WTC11 (cell line): ENCODE data around the gene RLF. TPM values are rescaled to one million over a fixed set of nuclear protein-coding genes. Genes with fewer than 3 reads are reported as not detected.

ENCODE experiments used
- ATAC-seq: fragments of 200-7000 bp; cut with Tn5 transposase; 2 replicates; pipeline ENCODE4 v1.10.0; 2021; ENCODE audit warnings: mild to moderate bottlenecking, moderate library complexity
- CTCF ChIA-PET: fragments of 300-600 bp; sonication (Branson Sonifier 250); formaldehyde crosslinking; loops from one replicate; lab custom pipeline; 2021; ENCODE audit warnings: antibody characterized with exemption; lab: Charles Lee
- POLR2A ChIA-PET: fragments of 350-600 bp; sonication (Branson Sonifier 250); formaldehyde crosslinking; loops from one replicate; lab custom pipeline; 2021; ENCODE audit warnings: antibody characterized with exemption; lab: Charles Lee
- DNase-seq: peaks from one replicate; pipeline ENCODE4 v3.0.0; 2021; ENCODE audit warnings: low spot score
- H3K27ac Mint-ChIP-seq: 2 replicates; pipeline ENCODE4 v1.8.0; 2021; ENCODE audit warnings: mixed read lengths
- H3K27me3 Mint-ChIP-seq: 2 replicates; pipeline ENCODE4 v1.8.0; 2021; ENCODE audit warnings: low read depth, mild to moderate bottlenecking, moderate library complexity, mixed read lengths
- H3K36me3 Mint-ChIP-seq: 2 replicates; pipeline ENCODE4 v1.8.0; 2021; ENCODE audit warnings: mixed read lengths
- H3K4me1 Mint-ChIP-seq: 2 replicates; pipeline ENCODE4 v1.8.0; 2022; ENCODE audit warnings: mixed read lengths
- H3K4me3 Mint-ChIP-seq: 2 replicates; pipeline ENCODE4 v1.8.0; 2021; ENCODE audit warnings: mild to moderate bottlenecking, moderate library complexity, mixed read lengths
- H3K9me3 Mint-ChIP-seq: 2 replicates; pipeline ENCODE4 v1.8.0; 2021; ENCODE audit warnings: mixed read lengths
- ARID4B ChIP-seq: sonication (generic); formaldehyde crosslinking; IDR thresholded peaks from 2 replicates; pipeline ENCODE4 v1.8.0; 2023; ENCODE audit warnings: missing genetic modification reagents, mild to moderate bottlenecking, borderline replicate concordance
- ATF6 ChIP-seq: sonication (generic); formaldehyde crosslinking; IDR thresholded peaks from 2 replicates; pipeline ENCODE4 v1.8.1; 2023; ENCODE audit warnings: mild to moderate bottlenecking, missing genetic modification reagents
- CREM ChIP-seq: sonication (generic); formaldehyde crosslinking; IDR thresholded peaks from 2 replicates; pipeline ENCODE4 v1.8.1; 2022; ENCODE audit warnings: mild to moderate bottlenecking, missing genetic modification reagents, moderate library complexity
- ERG ChIP-seq: fragments of 250-450 bp; sonication (Bioruptor Pico); IDR thresholded peaks from 2 replicates; pipeline ENCODE4 v1.8.0; 2021; ENCODE audit warnings: mild to moderate bottlenecking
- ETV6 ChIP-seq: sonication (generic); formaldehyde crosslinking; IDR thresholded peaks from 2 replicates; pipeline ENCODE4 v1.8.1; 2022; ENCODE audit warnings: mild to moderate bottlenecking, missing genetic modification reagents
- FOXJ3 ChIP-seq: sonication (generic); formaldehyde crosslinking; IDR thresholded peaks from 2 replicates; pipeline ENCODE4 v1.9.0; 2021; ENCODE audit warnings: missing genetic modification reagents, mild to moderate bottlenecking, borderline replicate concordance
- GTF2I ChIP-seq: fragments of 250-450 bp; sonication (Bioruptor Pico); conservative IDR thresholded peaks from 2 replicates; pipeline ENCODE4 v1.4.0; 2021; ENCODE audit warnings: mild to moderate bottlenecking
- IRF2 ChIP-seq: sonication (generic); formaldehyde crosslinking; IDR thresholded peaks from 2 replicates; pipeline ENCODE4 v1.8.0; 2022; ENCODE audit warnings: low read depth, missing genetic modification reagents, borderline replicate concordance
- KAT7 ChIP-seq: sonication (generic); formaldehyde crosslinking; IDR thresholded peaks from 2 replicates; pipeline ENCODE4 v1.8.1; 2023; ENCODE audit warnings: missing genetic modification reagents, mild to moderate bottlenecking, borderline replicate concordance
- MLX ChIP-seq: sonication (generic); formaldehyde crosslinking; IDR thresholded peaks from 2 replicates; pipeline ENCODE4 v1.8.1; 2023; ENCODE audit warnings: mild to moderate bottlenecking, missing genetic modification reagents, moderate library complexity
- MXD4 ChIP-seq: fragments of 250-450 bp; sonication (Bioruptor Pico); IDR thresholded peaks from 2 replicates; pipeline ENCODE4 v1.8.0; 2021; ENCODE audit warnings: mild to moderate bottlenecking, moderate library complexity, borderline replicate concordance
- NR1H2 ChIP-seq: sonication (generic); formaldehyde crosslinking; IDR thresholded peaks from 2 replicates; pipeline ENCODE4 v1.9.0; 2021; ENCODE audit warnings: mild to moderate bottlenecking, moderate library complexity, missing genetic modification reagents
- NR2C2 ChIP-seq: sonication (generic); formaldehyde crosslinking; IDR thresholded peaks from 2 replicates; pipeline ENCODE4 v1.8.0; 2022; ENCODE audit warnings: mild to moderate bottlenecking, missing genetic modification reagents
- PRDM15 ChIP-seq: sonication (generic); formaldehyde crosslinking; IDR thresholded peaks from 2 replicates; pipeline ENCODE4 v1.8.0; 2022; ENCODE audit warnings: missing genetic modification reagents
- PRRX2 ChIP-seq: fragments of 250-450 bp; sonication (Bioruptor Pico); IDR thresholded peaks from 2 replicates; pipeline ENCODE4 v1.8.0; 2021; ENCODE audit warnings: mild to moderate bottlenecking
- RELA ChIP-seq: sonication (generic); formaldehyde crosslinking; IDR thresholded peaks from 2 replicates; pipeline ENCODE4 v1.8.1; 2022; ENCODE audit warnings: missing genetic modification reagents, mild to moderate bottlenecking, borderline replicate concordance
- RORB ChIP-seq: fragments of 250-450 bp; sonication (Bioruptor Pico); IDR thresholded peaks from 2 replicates; pipeline ENCODE4 v1.9.0; 2021; ENCODE audit warnings: mild to moderate bottlenecking
- SMAD3 ChIP-seq: sonication (generic); formaldehyde crosslinking; IDR thresholded peaks from 2 replicates; pipeline ENCODE4 v1.8.0; 2022; ENCODE audit warnings: missing genetic modification reagents, mild to moderate bottlenecking, borderline replicate concordance
- SMAD4 ChIP-seq: sonication (generic); formaldehyde crosslinking; IDR thresholded peaks from 2 replicates; pipeline ENCODE4 v1.8.0; 2022; ENCODE audit warnings: mild to moderate bottlenecking, missing genetic modification reagents
- USF2 ChIP-seq: sonication (generic); formaldehyde crosslinking; IDR thresholded peaks from 2 replicates; pipeline ENCODE4 v1.8.1; 2023; ENCODE audit warnings: mild to moderate bottlenecking, missing genetic modification reagents, moderate library complexity
- ZNF425 ChIP-seq: fragments of 250-450 bp; sonication (Bioruptor Pico); conservative IDR thresholded peaks from 2 replicates; pipeline ENCODE4 v1.9.0; 2021; ENCODE audit warnings: mild to moderate bottlenecking
- total RNA-seq: library from RNA; stranded (reverse); gene quantifications from 3 replicates; pipeline ENCODE4 v1.2.3, GENCODE V29; 2021

The RLF gene
- total RNA-seq, 1 experiment from 2014 or later, result 18.5 TPM

- TF ChIP-seq MLX, result no peak
Observed at GRCh38 chr1:40197656-40198055, 36.5 kb downstream of the RLF start (continued).

GRCh38 chr1:40199126-40199525 is 37.9 kb downstream of the RLF start:
- ATAC-seq (no peak), DNase-seq (no peak)
- Mint-ChIP-seq H3K4me1 (no peaks in the 10 kb centered on the region), H3K36me3 (peaks cover 29% of the 10 kb centered on the region), H3K27me3 (no peaks in the 10 kb centered on the region), H3K4me3 (no peak overlapping the region), H3K9me3 (no peaks in the 10 kb centered on the region), H3K27ac (no peak overlapping the region)
- ChIA-PET CTCF (interaction anchor here (1.9 kb wide), 1 partner anchor 140 kb away, joined by 7 read pairs; no protein-coding TSS in a partner anchor), POLR2A (no interaction called here)
- TF ChIP-seq PRRX2 (CRISPR knock-in tag), result no peak
- TF ChIP-seq USF2 (CRISPR knock-in tag), result no peak
- no peak for TF ChIP-seq ERG (CRISPR knock-in tag)
- no peak for TF ChIP-seq NR2C2
- no peak for TF ChIP-seq CREM (CRISPR knock-in tag)
- no peak for TF ChIP-seq MXD4 (CRISPR knock-in tag)
- no peak for TF ChIP-seq ATF6
- TF ChIP-seq KAT7, result no peak
- no peak for TF ChIP-seq NR1H2 (CRISPR knock-in tag)
- no peak for TF ChIP-seq IRF2
- no peak for TF ChIP-seq ZNF425 (CRISPR knock-in tag)
- no peak for TF ChIP-seq SMAD4 (CRISPR knock-in tag)
- no peak for TF ChIP-seq ETV6
- TF ChIP-seq SMAD3 (CRISPR knock-in tag), result no peak
- no peak for TF ChIP-seq FOXJ3 (CRISPR knock-in tag)
- no peak for TF ChIP-seq GTF2I (CRISPR knock-in tag)
- TF ChIP-seq RELA (CRISPR knock-in tag), result no peak
- TF ChIP-seq ARID4B (CRISPR knock-in tag), result no peak
- no peak for TF ChIP-seq PRDM15 (CRISPR knock-in tag)
- TF ChIP-seq RORB (CRISPR knock-in tag), result no peak
